ENCODE results near the gene ENAH. TPM values are rescaled to one million over a fixed set of nuclear protein-coding genes. Genes with fewer than 3 reads are reported as not detected.

ENAH gene
- total RNA-seq, 1 donor from 2014 or later: 749 TPM

DNA sequence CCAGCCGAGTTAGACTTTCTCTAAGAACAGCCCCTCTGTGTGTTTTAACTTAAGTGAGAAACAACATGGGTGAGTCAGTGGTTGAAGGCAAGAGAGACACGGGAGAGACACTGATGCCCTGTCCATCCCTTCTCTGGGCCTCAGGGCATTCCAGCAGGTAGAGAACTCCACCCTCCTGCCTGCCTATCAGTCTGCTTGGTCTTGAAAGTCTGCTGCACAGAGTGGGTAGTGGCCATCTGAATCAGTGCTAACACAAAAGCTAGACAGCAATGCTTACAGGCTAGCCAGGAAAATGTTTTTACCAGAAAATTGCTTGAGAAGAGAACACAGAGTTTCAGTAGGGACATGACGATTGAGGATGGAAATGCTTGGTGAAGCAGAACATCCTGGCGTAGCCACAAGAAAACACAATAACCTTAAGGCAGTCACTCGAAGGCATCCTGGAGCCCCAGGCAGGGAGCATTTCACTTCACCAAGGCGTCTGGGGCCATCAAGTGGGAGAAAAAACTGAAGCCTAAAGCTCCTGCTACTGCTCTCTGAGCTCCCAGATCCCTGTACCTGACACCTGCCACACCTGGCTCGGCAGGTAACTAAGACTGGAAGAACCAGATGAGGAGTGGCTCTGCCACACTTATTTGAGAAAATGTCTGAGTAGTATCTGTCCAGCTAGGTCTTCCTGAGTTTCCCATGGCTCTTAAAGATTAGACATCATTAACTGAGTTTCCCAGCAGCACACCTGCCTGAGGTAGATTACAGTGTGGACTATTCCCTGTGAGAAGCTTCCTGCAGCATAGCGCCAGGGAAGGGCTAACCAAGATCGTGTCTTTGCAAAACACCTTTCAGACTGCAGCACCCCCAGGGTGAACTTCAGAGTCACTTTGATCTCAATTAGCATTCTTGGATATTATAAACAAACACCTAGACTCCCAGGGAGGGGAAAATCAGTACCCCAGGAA is 207.0 kb downstream of the ENAH start:
- Mint-ChIP-seq H3K27ac (ENCODE audit: unreplicated experiment) (no peak overlapping the region), H3K4me3 (ENCODE audit: unreplicated experiment) (no peak overlapping the region), H3K4me1 (ENCODE audit: low read depth, unreplicated experiment) (peaks cover 2% of the 10 kb centered on the region), H3K9me3 (ENCODE audit: unreplicated experiment) (peaks cover 4% of the 10 kb centered on the region), H3K36me3 (ENCODE audit: low read depth, unreplicated experiment) (no peaks in the 10 kb centered on the region), H3K27me3 (ENCODE audit: low read depth, unreplicated experiment) (peaks cover 20% of the 10 kb centered on the region)
- Histone ChIP-seq H3K36me3 (ENCODE audit: insufficient read depth, low read length) (no peaks in the 10 kb centered on the region), H3K4me1 (ENCODE audit: insufficient read depth, low read length) (peaks cover 31% of the 10 kb centered on the region), H3K27ac (ENCODE audit: low read depth, low read length) (no peak overlapping the region), H4K20me1 (ENCODE audit: insufficient read depth, low read length) (no peaks in the 10 kb centered on the region), H2AFZ (ENCODE audit: low read depth, low read length) (peak overlapping the region; percentile 38), H3K27me3 (ENCODE audit: insufficient read depth, low read length) (peaks cover 20% of the 10 kb centered on the region), H3K9me3 (ENCODE audit: insufficient read depth, low read depth, low read length) (no peaks in the 10 kb centered on the region), H3K79me2 (ENCODE audit: insufficient read depth, low read length) (no peaks in the 10 kb centered on the region), H3K9ac (ENCODE audit: low read length) (no peak overlapping the region), H3K4me2 (ENCODE audit: low read length) (peak overlapping the region; percentile 38), H3K4me3 (ENCODE audit: insufficient read depth, low read depth, low read length) (no peak overlapping the region)
- no peak for FAIRE-seq
- no peak for TF ChIP-seq EZH2 (IDR thresholded peaks at IDR 0.05; ENCODE audit: insufficient read depth, low read length)
- TF ChIP-seq, protein P1, sequence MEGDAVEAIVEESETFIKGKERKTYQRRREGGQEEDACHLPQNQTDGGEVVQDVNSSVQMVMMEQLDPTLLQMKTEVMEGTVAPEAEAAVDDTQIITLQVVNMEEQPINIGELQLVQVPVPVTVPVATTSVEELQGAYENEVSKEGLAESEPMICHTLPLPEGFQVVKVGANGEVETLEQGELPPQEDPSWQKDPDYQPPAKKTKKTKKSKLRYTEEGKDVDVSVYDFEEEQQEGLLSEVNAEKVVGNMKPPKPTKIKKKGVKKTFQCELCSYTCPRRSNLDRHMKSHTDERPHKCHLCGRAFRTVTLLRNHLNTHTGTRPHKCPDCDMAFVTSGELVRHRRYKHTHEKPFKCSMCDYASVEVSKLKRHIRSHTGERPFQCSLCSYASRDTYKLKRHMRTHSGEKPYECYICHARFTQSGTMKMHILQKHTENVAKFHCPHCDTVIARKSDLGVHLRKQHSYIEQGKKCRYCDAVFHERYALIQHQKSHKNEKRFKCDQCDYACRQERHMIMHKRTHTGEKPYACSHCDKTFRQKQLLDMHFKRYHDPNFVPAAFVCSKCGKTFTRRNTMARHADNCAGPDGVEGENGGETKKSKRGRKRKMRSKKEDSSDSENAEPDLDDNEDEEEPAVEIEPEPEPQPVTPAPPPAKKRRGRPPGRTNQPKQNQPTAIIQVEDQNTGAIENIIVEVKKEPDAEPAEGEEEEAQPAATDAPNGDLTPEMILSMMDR (IDR thresholded peaks at IDR 0.05; ENCODE audit: insufficient read depth, low read depth, low read length): no peak
- DNase-seq (ENCODE audit: low read depth): no peak

DNA sequence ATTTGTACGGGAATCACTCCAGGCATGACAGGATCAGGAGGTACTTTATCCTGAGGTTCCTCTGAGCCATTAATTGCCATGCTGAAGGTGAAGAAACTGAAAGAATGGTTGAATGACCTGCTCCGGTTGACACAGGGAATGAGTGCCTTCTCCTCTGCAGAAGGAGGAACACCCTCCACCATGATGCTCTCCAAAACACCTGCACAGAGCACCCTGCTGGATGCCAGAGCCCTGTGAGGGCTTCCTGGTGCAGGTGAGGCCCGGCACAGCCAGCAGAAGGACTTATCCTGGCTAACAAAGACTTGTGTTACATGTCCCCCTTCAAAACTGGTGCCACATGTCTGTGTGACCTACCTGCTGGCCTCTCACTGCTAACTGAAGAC is 210.8 kb downstream of the ENAH start:
- H3K27me3 Mint-ChIP-seq (ENCODE audit: low read depth, unreplicated experiment): peaks cover 11% of the 10 kb centered on the region
- Histone ChIP-seq H3K4me3 (ENCODE audit: insufficient read depth, low read depth, low read length) (no peak overlapping the region), H2AFZ (ENCODE audit: low read depth, low read length) (no peak overlapping the region), H3K27me3 (ENCODE audit: insufficient read depth, low read length) (peaks cover 7% of the 10 kb centered on the region), H4K20me1 (ENCODE audit: insufficient read depth, low read length) (no peaks in the 10 kb centered on the region), H3K79me2 (ENCODE audit: insufficient read depth, low read length) (no peaks in the 10 kb centered on the region), H3K27ac (ENCODE audit: low read depth, low read length) (no peak overlapping the region), H3K9me3 (ENCODE audit: insufficient read depth, low read depth, low read length) (no peaks in the 10 kb centered on the region), H3K4me2 (ENCODE audit: low read length) (no peak overlapping the region), H3K36me3 (ENCODE audit: insufficient read depth, low read length) (no peaks in the 10 kb centered on the region), H3K4me1 (ENCODE audit: insufficient read depth, low read length) (peaks cover 19% of the 10 kb centered on the region), H3K9ac (ENCODE audit: low read length) (no peak overlapping the region)
- FAIRE-seq: no peak
- H3K36me3 Mint-ChIP-seq (ENCODE audit: low read depth, unreplicated experiment): no peaks in the 10 kb centered on the region
- TF ChIP-seq, protein P1 (IDR thresholded peaks at IDR 0.05; ENCODE audit: insufficient read depth, low read depth, low read length): no peak
- TF ChIP-seq EZH2 (IDR thresholded peaks at IDR 0.05; ENCODE audit: insufficient read depth, low read length): no peak
- H3K4me3 Mint-ChIP-seq (ENCODE audit: unreplicated experiment): no peak overlapping the region
- no peak overlapping the region for H3K27ac Mint-ChIP-seq (ENCODE audit: unreplicated experiment)
- H3K9me3 Mint-ChIP-seq (ENCODE audit: unreplicated experiment): peaks cover 4% of the 10 kb centered on the region
- no peak for DNase-seq (ENCODE audit: low read depth)
- H3K4me1 Mint-ChIP-seq (ENCODE audit: low read depth, unreplicated experiment): no peaks in the 10 kb centered on the region
